Epidermal melanocyte (primary cell): ENCODE data around the gene CTNNA2.
"Not testable (repeated sequence)": the region's sequence is repeated elsewhere in the genome, so short reads cannot be mapped to it uniquely, and the experiment has no call there.

Experiments used
- DNase-seq: peaks from one replicate; pipeline ENCODE4 v3.0.0; 2011; ENCODE audit warnings: low spot score; ENCODE audit not compliant: insufficient read length

CTNNA2 gene

GRCh38 chr2:80019571-80020460 is 507.0 kb downstream of the CTNNA2 start:
- DNase-seq: no peak

GRCh38 chr2:80022018-80022417 is 509.2 kb downstream of the CTNNA2 start:
- DNase-seq: no peak

- no peak for DNase-seq
Observed at GRCh38 chr2:80026040-80026729, 513.3 kb downstream of the CTNNA2 start.

DNA sequence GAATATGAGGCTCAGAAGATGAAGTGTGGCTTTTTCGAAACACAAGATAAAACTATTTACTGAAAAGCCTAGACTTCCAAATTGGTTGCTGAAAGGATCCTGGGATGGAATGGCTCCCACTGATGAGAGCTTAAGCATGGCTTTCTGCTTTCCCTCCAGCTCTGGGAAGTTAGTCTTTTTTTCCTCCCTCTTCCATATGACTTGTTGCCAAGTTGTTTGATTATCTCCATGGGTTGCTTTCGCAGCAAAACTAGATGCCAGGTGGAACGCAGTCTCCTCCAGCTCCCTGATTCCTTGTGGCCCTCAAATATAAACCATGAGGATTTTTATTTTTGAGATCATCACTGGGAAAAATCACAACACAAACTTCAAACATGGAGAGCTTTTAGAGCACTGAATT is 515.2 kb downstream of the CTNNA2 start:
- no peak for DNase-seq

DNA sequence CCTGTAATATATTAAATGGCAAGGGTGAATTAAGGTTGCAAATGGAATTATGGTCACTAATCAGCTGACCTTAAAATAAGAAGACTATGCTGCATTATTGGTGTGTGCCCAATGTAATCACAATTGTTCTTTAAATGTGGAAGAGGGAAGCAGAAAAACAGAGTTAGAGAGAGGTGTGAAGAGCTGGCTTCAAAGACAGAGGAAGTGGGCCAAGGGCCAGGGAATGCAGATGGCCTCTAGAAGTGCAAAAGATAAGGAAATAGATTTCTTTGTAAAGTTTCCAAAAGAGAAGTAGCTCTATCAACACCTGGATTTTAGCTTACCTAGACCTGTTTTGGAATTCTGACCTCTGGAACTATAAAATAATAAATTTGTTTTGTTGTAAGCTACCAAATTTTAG is 515.7 kb downstream of the CTNNA2 start:
- DNase-seq: no peak

- no peak for DNase-seq
Observed at GRCh38 chr2:80030135-80030534, 517.3 kb downstream of the CTNNA2 start.

GRCh38 chr2:80032684-80033083 is 519.8 kb downstream of the CTNNA2 start:
- not testable (repeated sequence) for DNase-seq

GRCh38 chr2:80035749-80036285 is 523.0 kb downstream of the CTNNA2 start:
- no peak for DNase-seq

DNA sequence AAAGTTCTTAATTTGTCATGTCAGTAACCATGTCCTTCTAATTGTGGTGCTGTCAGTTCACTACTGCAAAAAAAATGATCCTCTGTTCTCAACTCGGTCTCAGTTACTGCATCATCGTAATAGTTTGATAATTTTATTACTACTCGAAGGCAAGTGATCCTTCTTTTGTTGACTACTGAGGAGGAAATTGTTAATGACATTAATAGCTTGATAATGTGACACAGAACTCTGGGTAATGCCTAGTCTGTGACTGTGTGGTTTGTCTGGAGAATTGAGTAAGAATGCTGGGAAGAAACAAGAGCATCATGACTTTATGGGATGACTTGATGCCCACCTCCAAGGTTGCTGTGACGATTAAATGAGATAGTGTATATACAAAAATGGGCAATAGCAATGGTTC is 524.5 kb downstream of the CTNNA2 start:
- no peak for DNase-seq

DNA sequence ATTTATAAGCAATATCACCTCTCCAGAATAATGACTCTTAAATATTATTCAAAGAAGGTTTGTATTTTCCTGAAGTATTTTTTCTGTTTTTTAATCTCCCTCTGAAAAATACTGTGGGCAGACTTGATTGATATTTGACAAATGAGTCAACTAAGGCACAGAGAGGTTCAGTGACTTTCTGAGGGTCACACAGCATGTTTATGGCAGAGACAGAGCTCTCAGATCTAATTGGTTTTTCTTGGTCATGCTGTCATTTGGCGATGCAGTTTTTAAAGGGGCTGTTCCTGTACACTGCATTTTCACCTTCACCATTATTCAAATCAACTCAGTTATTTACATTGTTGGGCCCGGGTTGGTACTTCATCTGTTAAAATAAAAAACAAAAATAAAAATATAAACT is 527.4 kb downstream of the CTNNA2 start:
- DNase-seq: no peak

GRCh38 chr2:80042635-80043034 is 529.8 kb downstream of the CTNNA2 start:
- DNase-seq: no peak

- no peak for DNase-seq
Observed at GRCh38 chr2:80048296-80048695, 535.4 kb downstream of the CTNNA2 start.

GRCh38 chr2:80050246-80050645 is 537.4 kb downstream of the CTNNA2 start:
- no peak for DNase-seq

DNA sequence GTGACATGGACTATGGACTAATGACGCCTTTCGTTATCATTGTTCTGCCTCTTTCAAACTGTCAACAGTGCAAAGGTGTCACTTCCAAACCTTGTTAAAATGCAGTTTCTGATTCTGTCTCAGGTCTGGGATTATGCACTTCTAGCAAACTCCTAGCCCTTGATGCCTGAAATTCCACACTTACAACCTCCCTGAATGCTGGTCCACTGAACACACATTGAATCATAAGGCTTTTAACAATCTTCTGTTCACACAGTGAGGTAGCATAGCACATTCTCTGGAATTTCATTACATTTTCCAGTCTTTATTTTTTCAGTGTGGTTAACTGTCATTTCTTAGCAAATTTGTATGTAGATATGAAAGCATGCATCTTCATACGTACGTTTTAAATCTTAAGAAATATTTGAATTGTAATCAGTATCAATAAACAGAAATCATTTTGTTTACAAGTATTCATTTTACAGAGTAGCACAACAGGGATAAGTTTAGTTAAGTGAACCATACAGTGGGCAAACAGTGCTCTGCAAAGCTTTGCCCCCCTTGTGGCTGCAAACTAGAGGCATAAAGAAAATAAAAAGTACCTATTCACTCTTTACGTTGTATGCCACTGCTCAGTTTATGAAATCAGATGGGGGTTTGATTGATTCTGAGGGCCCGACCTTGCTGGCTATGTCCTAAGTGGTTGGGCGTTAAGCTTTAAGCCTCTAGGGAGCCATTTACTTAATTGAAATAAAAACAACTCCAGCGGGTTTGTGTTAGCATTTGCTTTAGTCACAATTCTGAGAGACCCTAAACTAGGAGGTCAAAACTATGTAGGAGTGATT is 540.9 kb downstream of the CTNNA2 start:
- no peak for DNase-seq

- DNase-seq: no peak
Observed at GRCh38 chr2:80054346-80054675, 541.5 kb downstream of the CTNNA2 start.

DNA sequence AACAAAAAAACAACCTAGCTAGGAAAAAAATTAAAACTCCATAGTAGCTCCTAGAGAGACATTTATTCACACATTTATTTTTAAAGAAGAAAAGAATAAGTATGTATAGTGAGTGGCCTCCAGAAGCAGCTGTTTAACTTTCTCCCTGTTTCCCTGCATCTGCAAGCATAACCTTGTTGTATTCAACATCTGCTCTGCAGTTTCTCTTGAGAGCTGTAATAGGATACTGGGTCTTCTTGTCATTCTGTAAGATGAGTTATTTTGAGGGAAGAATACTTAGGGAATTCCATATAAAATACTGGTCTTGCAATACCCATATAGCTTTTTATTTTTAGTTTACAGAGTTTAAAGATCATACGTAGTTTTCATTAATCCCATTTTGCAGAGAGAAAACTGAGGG is 545.1 kb downstream of the CTNNA2 start:
- DNase-seq: no peak

DNA sequence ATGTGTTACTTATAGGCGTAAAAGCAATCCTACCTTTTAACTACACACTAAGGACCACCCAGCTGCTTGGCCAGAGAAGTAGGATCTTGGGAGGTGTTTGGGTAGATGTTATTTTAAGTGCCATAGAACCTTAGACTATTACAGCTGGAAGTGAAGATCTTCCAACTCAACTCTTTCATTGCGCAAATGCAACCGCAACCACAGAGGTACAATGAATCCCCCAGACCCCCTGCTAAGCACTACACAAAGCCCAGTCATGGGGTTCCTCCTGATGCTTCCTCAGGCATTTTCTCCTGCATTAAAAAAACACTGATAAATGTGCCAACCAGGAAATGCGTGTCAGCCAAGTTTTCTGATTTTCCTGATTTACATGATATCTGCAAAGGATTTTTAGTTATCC is 545.7 kb downstream of the CTNNA2 start:
- DNase-seq: no peak

GRCh38 chr2:80059447-80059846 is 546.6 kb downstream of the CTNNA2 start:
- DNase-seq: no peak

GRCh38 chr2:80061881-80062280 is 549.0 kb downstream of the CTNNA2 start:
- DNase-seq: no peak

- no peak for DNase-seq
Observed at GRCh38 chr2:80062298-80062697, 549.4 kb downstream of the CTNNA2 start.

- no peak for DNase-seq
Observed at GRCh38 chr2:80068038-80068731, 555.3 kb downstream of the CTNNA2 start.
